HG03432 (cell line): Measurements from ENCODE around the gene TMEM31.
"Not testable (repeated sequence)": the region's sequence is repeated elsewhere in the genome, so short reads cannot be mapped to it uniquely, and the experiment has no call there.

Experiments
- ATAC-seq: cut with Tn5 transposase; IDR thresholded peaks from one replicate; pipeline ENCODE4 v1.9.1; 2021; ENCODE audit warnings: mild to moderate bottlenecking, moderate library complexity; ENCODE audit not compliant: unreplicated experiment

Gene TMEM31

GRCh38 chrX:103722505-103722904 lies 11.8 kb downstream of the TMEM31 start:
- no peak for ATAC-seq

- no peak for ATAC-seq
Measured at GRCh38 chrX:103726477-103726876, 15.8 kb downstream of the TMEM31 start.

- no peak for ATAC-seq
Measured at GRCh38 chrX:103727115-103727514, 16.4 kb downstream of the TMEM31 start.

- no peak for ATAC-seq
Measured at GRCh38 chrX:103729015-103729414, 18.3 kb downstream of the TMEM31 start.

- ATAC-seq = no peak
Measured at GRCh38 chrX:103730147-103730795, 19.6 kb downstream of the TMEM31 start.

- no peak for ATAC-seq
Measured at GRCh38 chrX:103730796-103731493, 20.2 kb downstream of the TMEM31 start.

GRCh38 chrX:103733017-103733416 lies 22.3 kb downstream of the TMEM31 start:
- no peak for ATAC-seq

GRCh38 chrX:103734125-103734760 lies 23.5 kb downstream of the TMEM31 start:
- ATAC-seq = no peak

GRCh38 chrX:103737696-103738095 lies 27.0 kb downstream of the TMEM31 start:
- no peak for ATAC-seq

- no peak for ATAC-seq
Measured at GRCh38 chrX:103739421-103739820, 28.7 kb downstream of the TMEM31 start.

GRCh38 chrX:103741879-103742278 lies 31.2 kb downstream of the TMEM31 start:
- no peak for ATAC-seq

- ATAC-seq = no peak
Measured at GRCh38 chrX:103742339-103742738, 31.6 kb downstream of the TMEM31 start.

GRCh38 chrX:103747163-103747562 lies 36.5 kb downstream of the TMEM31 start:
- no peak for ATAC-seq

GRCh38 chrX:103754401-103754800 lies 43.7 kb downstream of the TMEM31 start:
- ATAC-seq = no peak

- no peak for ATAC-seq
Measured at GRCh38 chrX:103756736-103757135, 46.0 kb downstream of the TMEM31 start.

- no peak for ATAC-seq
Measured at GRCh38 chrX:103758555-103758954, 47.8 kb downstream of the TMEM31 start.

GRCh38 chrX:103763541-103763940 lies 52.8 kb downstream of the TMEM31 start:
- ATAC-seq = not testable (repeated sequence)
